Measurements from ENCODE around the gene ZSCAN5B. TPM values are rescaled to one million over a fixed set of nuclear protein-coding genes. Genes with fewer than 3 reads are reported as not detected.

Gene ZSCAN5B
- total and polyA plus RNA-seq, 2 donors (not counting 1 experiment from before 2014, with no cell fraction given) = not detected

DNA sequence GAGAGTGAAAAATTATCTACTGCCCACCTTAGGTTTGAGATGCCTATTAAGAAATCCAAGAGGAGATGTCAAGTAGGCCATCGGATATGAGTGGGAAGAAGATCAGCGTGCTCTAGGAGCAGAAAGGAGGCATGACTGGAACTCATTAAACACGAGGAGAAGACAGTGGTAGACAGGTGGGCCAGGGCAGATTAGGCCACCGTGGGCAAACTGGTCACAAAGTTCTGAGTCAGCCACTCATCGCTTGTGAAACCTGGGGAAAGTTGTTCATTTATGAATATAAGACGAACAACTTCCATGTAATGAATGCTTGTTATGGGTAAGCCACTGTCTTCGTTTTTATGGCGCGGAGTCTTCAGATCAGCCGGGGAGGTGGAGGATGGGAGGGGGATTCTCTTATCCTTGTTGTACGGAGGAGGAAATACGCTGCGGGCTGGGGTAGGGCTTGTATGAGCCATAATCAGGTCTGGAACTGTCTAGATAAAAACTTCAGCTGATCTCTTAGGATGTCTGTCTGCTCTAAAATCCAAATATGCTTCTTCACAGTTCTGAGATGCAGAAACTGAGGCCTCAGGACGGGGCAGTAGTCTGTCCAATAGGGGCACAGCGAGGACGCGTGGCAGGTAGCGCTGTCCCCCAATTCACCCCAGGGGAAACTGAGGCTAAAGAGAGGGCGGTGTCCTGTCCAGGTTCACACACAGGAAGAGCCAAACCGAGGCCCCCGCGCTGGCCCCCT lies 57.6 kb downstream of the ZSCAN5B start:
- Histone ChIP-seq H3K27ac (ENCODE audit: insufficient read depth, low read length) (peak overlapping the region; percentile 70), H3K9me3 (ENCODE audit: control insufficient read depth, insufficient read depth, low read depth, low read length) (no peaks in the 10 kb centered on the region), H3K27me3 (ENCODE audit: control insufficient read depth, insufficient read depth, low read length) (no peaks in the 10 kb centered on the region), H3K4me2 (ENCODE audit: extremely low read depth, insufficient read depth, low read length) (peak overlapping the region; percentile 90), H3K36me3 (ENCODE audit: control insufficient read depth, insufficient read depth, low read length) (peaks cover 2% of the 10 kb centered on the region), H3K4me3 (replicated peaks in 1 of 4; ENCODE audit: control extremely low read depth in 1 of 4, insufficient read depth in 1 of 4, low read depth in 3 of 4, low read length in 4 of 4) (peak overlapping the region; percentile 38 to 73 (median 48)), H3K79me2 (ENCODE audit: control insufficient read depth, insufficient read depth, low read length) (peaks cover 18% of the 10 kb centered on the region), H3K9ac (ENCODE audit: insufficient read depth, low read length) (peak overlapping the region; percentile 30), H2AFZ (ENCODE audit: low read length) (peak overlapping the region; percentile 70), H4K20me1 (ENCODE audit: control insufficient read depth, extremely low read depth, insufficient read depth, low read length) (no peaks in the 10 kb centered on the region), H3K4me1 (ENCODE audit: control insufficient read depth, extremely low read depth, insufficient read depth, low read length) (no peaks in the 10 kb centered on the region)
- no peak for TF ChIP-seq EZH2 (IDR thresholded peaks at IDR 0.05; ENCODE audit: low read length, missing control alignments)
- no peak for TF ChIP-seq CTCF (conservative IDR thresholded peaks at IDR 0.05 in 1 of 2, IDR thresholded peaks at IDR 0.05 in 1 of 2; ENCODE audit: low read depth in 1 of 2, low read length in 2 of 2)
- no peak for DNase-seq (ENCODE audit: low read depth in 2 of 2)

Other genes starting within 250 kb of the ZSCAN5B start
- not detected in 2 replicates for gene NLRP8, start 250.0 kb downstream of the ZSCAN5B start, total RNA-seq
- gene NLRP8, start 250.0 kb downstream of the ZSCAN5B start, polyA plus RNA-seq = not detected in 2 replicates
- not detected in 2 replicates for gene NLRP5, start 211.0 kb downstream of the ZSCAN5B start, total RNA-seq
- not detected in 2 replicates for gene NLRP5, start 211.0 kb downstream of the ZSCAN5B start, polyA plus RNA-seq
- gene ZNF787, start 76.5 kb downstream of the ZSCAN5B start, total RNA-seq = 28.7 and 28.8 TPM in 2 replicates
- 2.6 and 2.9 TPM in 2 replicates for gene ZNF787, start 76.5 kb downstream of the ZSCAN5B start, polyA plus RNA-seq
- gene ZNF444, start 56.5 kb downstream of the ZSCAN5B start, total RNA-seq = 12.3 and 17.5 TPM in 2 replicates
- gene ZNF444, start 56.5 kb downstream of the ZSCAN5B start, polyA plus RNA-seq = 6.4 and 7.4 TPM in 2 replicates
- not detected in 2 replicates for gene GALP, start 21.8 kb downstream of the ZSCAN5B start, total RNA-seq
- not detected in 2 replicates for gene GALP, start 21.8 kb downstream of the ZSCAN5B start, polyA plus RNA-seq
- gene ZSCAN5C, start 4.5 kb upstream of the ZSCAN5B start, total RNA-seq = not detected in 2 replicates
- not detected in 2 replicates for gene ZSCAN5C, start 4.5 kb upstream of the ZSCAN5B start, polyA plus RNA-seq
- not detected in 2 replicates for gene EDDM13, start 75.0 kb upstream of the ZSCAN5B start, total RNA-seq
- gene EDDM13, start 75.0 kb upstream of the ZSCAN5B start, polyA plus RNA-seq = not detected in 2 replicates
- gene ZSCAN5A, start 117.1 kb upstream of the ZSCAN5B start, total RNA-seq = 5.9 and 6.3 TPM in 2 replicates
- gene ZSCAN5A, start 117.1 kb upstream of the ZSCAN5B start, polyA plus RNA-seq = 5.3 and 5.5 TPM in 2 replicates
- 4.1 and 4.8 TPM in 2 replicates for gene ZNF582, start 195.8 kb upstream of the ZSCAN5B start, total RNA-seq
- 2.9 and 3.0 TPM in 2 replicates for gene ZNF582, start 195.8 kb upstream of the ZSCAN5B start, polyA plus RNA-seq
- gene ZNF583, start 206.5 kb upstream of the ZSCAN5B start, total RNA-seq = 5.4 TPM in 2 replicates
- gene ZNF583, start 206.5 kb upstream of the ZSCAN5B start, polyA plus RNA-seq = 4.3 and 5.0 TPM in 2 replicates